Bronchial epithelial cell (primary cell): ENCODE results near the gene TMEFF1. TPM values are rescaled to one million over a fixed set of nuclear protein-coding genes. Genes with fewer than 3 reads are reported as not detected.

Experiments
- DNase-seq: peaks from one replicate; pipeline ENCODE4 v3.0.0-alpha.2; 2010; ENCODE audit warnings: low read depth
- FAIRE-seq: peaks from 2 replicates; lab custom pipeline; 2011; peaks lifted over from hg19 to GRCh38; lab: Jason Lieb, UNC
- H3K27me3 ChIP-seq: 2 replicates; pipeline ENCODE4 v1.5.1; 2011; ENCODE audit warnings: low read length; ENCODE audit not compliant: control insufficient read depth, insufficient read depth
- H3K36me3 ChIP-seq: 2 replicates; pipeline ENCODE4 v1.5.1; 2011; ENCODE audit warnings: low read length; ENCODE audit not compliant: control insufficient read depth, insufficient read depth
- H3K4me3 ChIP-seq: 2 replicates; pipeline ENCODE4 v1.5.1; 2011; ENCODE audit warnings: mild to moderate bottlenecking, low read depth, low read length, control low read depth
- total RNA-seq: library from RNA; depleted of rRNA; stranded (reverse); fragments of >200 nt; gene quantifications from 2 replicates; pipeline ENCODE4 v1.2.1, GENCODE V29; 2014
- TF ChIP-seq, protein P1 (sequence below): IDR thresholded peaks from 2 replicates; pipeline ENCODE4 v1.5.1; 2011; ENCODE audit warnings: mild to moderate bottlenecking, moderate library complexity, low read length, control low read depth, inconsistent platforms; ENCODE audit not compliant: insufficient read depth, severe bottlenecking

The TMEFF1 gene
- total RNA-seq, 1 donor from 2014 or later = 0.26 TPM

DNA sequence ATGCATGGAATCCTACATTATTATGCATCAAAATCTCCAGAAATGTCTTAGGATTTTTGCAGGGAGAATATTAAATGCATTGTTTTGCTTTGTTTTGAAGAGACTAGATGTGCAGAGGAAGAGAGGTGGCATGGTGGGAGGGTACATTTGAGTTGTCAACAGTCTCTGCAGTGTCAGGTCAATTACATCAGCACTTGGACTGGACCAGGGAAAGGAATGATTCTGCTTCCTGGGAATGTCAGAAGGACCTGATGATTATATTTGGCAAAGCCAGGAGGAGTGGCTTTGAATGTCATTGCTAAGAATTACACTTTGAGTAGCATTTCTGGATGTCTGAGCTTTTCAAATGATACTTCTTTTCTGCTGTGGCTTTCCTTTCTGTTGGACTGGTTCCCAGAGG, 17.5 kb upstream of the TMEFF1 start:
- no peaks in the 10 kb centered on the region for H3K27me3 ChIP-seq
- TF ChIP-seq, protein P1, sequence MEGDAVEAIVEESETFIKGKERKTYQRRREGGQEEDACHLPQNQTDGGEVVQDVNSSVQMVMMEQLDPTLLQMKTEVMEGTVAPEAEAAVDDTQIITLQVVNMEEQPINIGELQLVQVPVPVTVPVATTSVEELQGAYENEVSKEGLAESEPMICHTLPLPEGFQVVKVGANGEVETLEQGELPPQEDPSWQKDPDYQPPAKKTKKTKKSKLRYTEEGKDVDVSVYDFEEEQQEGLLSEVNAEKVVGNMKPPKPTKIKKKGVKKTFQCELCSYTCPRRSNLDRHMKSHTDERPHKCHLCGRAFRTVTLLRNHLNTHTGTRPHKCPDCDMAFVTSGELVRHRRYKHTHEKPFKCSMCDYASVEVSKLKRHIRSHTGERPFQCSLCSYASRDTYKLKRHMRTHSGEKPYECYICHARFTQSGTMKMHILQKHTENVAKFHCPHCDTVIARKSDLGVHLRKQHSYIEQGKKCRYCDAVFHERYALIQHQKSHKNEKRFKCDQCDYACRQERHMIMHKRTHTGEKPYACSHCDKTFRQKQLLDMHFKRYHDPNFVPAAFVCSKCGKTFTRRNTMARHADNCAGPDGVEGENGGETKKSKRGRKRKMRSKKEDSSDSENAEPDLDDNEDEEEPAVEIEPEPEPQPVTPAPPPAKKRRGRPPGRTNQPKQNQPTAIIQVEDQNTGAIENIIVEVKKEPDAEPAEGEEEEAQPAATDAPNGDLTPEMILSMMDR = no peak
- H3K36me3 ChIP-seq = peaks cover 2% of the 10 kb centered on the region
- H3K4me3 ChIP-seq = no peak overlapping the region
- DNase-seq (no peak), FAIRE-seq (no peak)

DNA sequence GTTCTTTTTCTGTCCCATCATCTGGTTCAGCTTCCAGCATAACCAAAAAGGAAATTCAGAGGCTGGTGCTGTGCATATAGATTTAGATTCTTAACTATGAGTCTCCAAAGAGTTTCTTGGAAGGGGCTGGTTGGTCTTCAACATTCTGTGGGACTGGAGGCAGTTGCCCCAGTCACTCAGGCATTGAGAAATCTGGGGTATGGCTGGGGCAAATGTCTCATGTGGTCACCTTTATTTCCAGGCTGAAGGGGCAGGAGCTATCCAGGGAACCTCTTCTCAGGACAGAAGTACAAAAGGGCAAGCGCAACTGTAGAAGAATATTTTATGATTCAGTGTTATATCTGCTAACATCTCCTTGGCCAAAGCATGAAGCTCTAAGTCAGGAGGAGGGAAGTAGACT, 15.4 kb upstream of the TMEFF1 start:
- Histone ChIP-seq H3K27me3 (no peaks in the 10 kb centered on the region), H3K36me3 (no peaks in the 10 kb centered on the region), H3K4me3 (no peak overlapping the region)
- FAIRE-seq (no peak), DNase-seq (no peak)
- TF ChIP-seq, protein P1 = no peak

DNA sequence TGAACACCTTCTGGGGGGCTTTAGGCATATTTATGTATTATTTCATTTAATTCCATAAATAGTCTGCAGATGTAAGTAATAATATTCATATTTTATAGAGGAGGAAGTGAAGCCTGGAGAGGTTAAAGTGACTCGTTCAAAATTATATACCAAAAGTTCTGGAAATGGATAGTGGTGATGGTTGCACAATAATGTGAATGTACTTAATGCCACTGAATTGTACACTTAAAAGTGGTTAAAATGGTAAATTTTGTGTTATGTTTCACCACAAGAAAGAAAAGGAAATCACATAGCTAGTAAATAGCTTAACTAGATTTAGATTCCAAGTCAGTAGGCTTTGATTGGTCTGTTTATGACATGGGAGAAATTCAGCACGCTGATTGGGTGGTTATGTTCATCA, 13.0 kb upstream of the TMEFF1 start:
- DNase-seq (no peak), FAIRE-seq (no peak)
- TF ChIP-seq, protein P1 = no peak
- H3K36me3 ChIP-seq = no peaks in the 10 kb centered on the region
- H3K4me3 ChIP-seq = no peak overlapping the region
- no peaks in the 10 kb centered on the region for H3K27me3 ChIP-seq

DNA sequence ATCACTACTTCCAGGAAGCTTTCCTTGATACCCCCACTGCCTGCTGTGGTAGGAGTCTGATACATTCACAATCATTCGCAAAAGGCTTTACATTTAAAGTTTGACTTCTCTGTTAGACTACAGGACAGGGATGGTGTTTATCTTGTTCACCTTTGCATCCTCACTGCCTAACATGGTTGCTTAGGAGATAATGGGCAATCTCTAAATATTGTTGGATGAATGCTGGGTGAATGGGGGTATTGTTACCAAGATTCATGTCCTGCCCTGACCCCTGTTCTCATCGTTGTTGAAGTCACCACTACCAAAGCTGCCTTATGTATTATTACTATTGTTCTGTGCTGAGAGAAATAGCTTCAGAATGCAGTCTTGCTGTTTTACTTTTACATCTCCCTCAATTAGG, 7.7 kb upstream of the TMEFF1 start:
- TF ChIP-seq, protein P1 = no peak
- no peak for DNase-seq
- Histone ChIP-seq H3K36me3 (no peaks in the 10 kb centered on the region), H3K4me3 (no peak overlapping the region), H3K27me3 (no peaks in the 10 kb centered on the region)
- FAIRE-seq = no peak

DNA sequence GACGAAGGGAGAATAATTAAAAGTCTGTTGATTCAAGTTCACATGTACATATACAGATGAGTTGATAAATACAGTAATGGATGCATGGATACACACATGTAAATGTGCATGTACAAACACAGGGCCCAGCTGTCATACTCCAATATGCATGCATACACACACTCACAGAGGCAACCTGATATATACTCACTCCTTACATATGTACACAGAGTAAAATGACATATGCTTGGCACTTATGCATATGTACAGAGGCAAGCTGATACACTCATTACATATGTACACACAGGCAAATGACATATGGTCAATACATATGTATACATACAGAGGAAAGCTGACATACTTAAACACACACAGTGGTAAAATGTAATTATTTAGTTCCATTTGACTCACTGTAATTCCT, 7.2 kb upstream of the TMEFF1 start:
- Histone ChIP-seq H3K36me3 (no peaks in the 10 kb centered on the region), H3K27me3 (no peaks in the 10 kb centered on the region), H3K4me3 (no peak overlapping the region)
- TF ChIP-seq, protein P1 = no peak
- DNase-seq = no peak
- FAIRE-seq = no peak

DNA sequence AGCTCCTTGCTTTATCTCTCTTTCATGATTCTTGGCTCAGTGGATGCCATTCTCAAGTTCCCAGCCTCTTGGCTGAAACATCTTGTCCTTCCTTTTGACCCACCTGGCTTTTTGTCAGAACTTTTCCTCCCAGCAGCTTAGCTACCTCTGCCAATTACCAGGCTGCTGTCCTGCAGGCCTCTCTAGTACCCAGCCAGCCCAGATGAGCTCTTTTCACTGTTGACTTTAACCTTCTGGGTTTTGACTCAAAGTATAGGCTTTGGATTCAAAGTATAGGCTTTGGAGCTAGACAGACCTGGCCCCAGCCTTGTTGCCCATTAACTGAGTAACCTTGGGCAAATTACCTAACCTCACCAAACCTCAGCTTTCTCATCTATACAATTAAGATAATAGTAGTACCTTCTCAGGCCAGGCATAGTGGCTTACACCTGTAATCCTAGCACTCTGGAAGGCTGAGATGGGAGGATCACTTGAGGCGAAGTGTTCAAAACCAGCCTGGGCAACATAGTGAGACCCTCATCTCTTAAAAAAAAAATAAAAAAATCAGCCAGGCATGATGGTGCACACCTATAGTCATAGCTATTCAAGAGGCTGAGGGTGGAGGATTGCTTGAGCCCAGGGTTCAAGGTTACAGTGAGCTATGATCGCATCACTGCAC, 6.6 kb upstream of the TMEFF1 start:
- FAIRE-seq (peak; percentile 23), DNase-seq (no peak)
- TF ChIP-seq, protein P1 = no peak
- no peaks in the 10 kb centered on the region for H3K27me3 ChIP-seq
- H3K36me3 ChIP-seq = no peaks in the 10 kb centered on the region
- H3K4me3 ChIP-seq = no peak overlapping the region
